HG02798 (cell line): ENCODE measurements around the gene PPCS.
A peak's percentile ranks its signal among the peaks of the same experiment; 100 is the strongest.

Experiments
- ATAC-seq: cut with Tn5 transposase; IDR thresholded peaks from one replicate; pipeline ENCODE4 v1.9.1; 2021; ENCODE audit warnings: mild to moderate bottlenecking; ENCODE audit not compliant: unreplicated experiment, poor library complexity

PPCS gene

DNA sequence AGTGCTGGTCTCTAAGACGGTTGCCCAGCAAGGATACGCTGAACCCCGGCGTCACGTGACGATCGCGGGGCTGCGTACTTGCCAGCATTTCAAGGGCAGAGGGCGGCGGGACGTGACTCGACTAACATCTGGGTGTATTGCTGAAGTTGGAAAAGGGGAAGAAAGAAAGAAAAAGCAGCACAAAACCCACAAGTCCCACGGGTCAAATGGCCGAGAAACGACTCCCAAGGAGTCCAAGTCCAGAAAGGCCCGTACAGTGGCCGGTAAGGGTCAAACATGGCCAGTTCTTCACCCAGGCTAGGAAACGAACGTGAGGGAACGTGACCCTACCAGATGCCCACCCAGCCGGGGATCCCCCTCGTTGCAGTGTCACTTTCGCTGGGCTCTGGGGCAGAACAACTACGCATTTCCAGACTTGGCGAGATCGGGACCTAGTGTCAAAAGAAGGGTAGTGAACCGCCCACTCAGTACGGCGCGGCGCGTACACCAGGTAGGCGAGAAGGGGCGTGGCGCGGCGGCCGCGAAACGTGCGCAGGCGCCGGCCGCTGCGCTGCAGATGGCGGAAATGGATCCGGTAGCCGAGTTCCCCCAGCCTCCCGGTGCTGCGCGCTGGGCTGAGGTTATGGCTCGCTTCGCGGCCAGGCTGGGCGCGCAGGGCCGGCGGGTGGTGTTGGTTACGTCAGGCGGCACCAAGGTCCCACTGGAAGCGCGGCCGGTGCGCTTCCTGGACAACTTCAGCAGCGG is at the start of gene PPCS, which contains the start of gene ZMYND12:
TSS of gene PPCS (plus strand) at position 534 of the 744 bp plus-strand sequence. CDS start at position 557, 23 bp downstream.
TSS of gene ZMYND12 (minus strand) at position 13 of the 744 bp plus-strand sequence. CDS start 25 bp downstream, outside the sequence.
- ATAC-seq = peak; percentile 85

DNA sequence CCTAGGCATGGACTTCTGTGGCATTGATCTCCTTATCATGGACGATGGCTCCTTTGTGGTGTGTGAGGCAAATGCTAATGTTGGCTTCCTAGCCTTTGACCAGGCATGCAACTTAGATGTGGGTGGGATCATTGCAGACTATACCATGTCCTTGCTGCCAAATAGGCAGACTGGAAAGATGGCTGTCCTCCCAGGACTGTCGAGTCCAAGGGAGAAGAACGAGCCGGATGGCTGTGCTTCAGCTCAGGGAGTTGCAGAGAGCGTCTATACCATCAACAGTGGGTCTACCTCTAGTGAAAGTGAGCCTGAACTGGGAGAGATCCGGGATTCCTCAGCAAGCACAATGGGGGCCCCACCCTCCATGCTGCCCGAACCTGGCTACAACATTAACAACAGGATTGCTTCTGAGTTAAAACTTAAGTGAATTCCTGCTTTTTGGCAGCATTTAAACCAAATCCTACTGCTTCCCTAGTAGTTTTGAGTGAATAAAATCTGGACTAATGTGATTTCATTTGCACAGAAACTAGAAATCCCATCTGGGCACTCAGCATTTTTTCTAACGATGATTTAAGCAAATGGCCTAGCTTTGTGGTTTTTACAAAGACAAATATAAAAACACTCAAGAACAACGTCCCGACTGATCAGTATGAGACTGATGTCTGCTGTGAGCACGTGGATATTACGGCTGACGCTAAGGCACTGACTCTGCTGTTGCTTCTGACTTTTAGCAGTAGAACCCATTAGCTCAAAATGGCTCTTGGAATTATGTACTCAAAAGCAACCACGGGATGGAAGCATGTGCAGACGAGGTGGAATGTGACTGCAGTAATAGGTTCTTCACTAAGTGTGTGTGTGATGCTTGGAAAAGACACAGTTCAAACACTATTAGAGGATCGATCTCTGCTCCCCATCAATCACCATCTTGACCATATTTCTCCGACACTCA is 41.5 kb upstream of the PPCS start:
- no peak for ATAC-seq

DNA sequence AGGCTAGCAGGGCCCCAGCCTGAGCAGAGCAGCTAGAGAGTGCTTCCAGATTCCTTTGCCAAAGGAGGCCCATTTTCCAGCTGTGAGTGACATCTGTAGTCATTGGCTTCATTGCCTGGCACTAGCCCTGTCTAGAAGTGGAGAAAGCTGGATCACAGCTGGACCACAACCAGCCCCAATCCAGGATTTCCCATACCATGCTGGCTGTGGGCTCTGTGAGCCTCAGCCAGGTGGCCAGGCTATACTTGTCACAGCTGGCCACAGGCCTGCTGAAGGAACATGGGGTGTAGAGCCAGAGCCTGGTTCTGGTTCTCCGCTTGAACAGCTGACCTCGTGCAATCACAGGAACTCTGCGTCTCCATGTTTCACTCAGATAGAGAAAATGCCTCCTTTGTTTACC is 39.2 kb upstream of the PPCS start:
- ATAC-seq = no peak

DNA sequence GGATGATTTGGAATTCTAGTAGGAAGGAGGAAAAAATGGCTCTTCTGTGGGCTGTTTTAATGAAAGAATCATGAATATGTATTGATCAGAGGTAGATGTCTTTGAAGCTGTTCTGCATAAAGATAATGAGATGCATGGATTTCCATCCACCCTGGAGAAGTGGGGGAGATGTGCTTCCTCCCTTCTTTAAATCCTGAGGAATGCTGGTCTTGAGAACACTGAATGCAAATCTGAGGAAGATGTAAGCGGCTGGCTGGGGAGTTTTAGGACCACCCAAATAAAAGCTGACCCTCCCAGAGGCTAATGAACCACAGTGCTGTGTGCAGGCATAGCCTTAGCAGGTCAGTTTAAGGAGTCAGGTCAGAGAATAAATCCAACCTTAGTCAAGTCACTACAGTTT is 37.8 kb upstream of the PPCS start:
- ATAC-seq = no peak

DNA sequence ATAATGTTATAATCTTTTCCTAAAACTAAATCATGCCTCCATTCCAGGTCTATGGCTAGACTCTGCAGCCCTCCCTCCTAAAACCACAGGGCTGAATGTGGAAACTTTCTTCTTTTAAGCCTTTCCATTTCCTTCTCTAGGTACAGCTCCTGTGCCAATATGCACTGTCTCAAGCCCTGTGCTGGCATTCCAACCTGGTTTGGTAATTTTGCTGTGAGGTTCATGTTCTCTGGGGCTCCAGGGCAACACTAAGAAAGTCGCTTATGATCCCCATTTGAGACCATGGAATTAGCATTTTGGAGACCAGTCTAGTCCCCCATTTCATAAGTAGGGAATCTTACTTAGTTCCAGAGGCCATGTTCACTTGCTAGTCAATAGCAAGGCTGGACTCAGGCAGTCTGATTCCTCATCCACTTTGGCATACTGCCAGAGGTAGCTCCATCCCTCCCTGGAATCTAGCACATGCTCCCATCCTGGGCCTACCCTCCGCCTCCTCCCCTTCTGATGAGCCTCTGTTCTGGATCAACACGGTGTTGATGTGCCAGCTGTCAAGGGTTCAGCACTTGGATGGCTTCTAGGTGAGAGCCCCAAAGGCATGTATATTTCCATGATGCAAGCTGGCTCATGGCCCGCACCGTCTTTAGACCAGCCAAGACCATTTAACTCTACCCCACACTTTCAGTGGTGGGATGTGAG is 37.1 kb upstream of the PPCS start:
- no peak for ATAC-seq

DNA sequence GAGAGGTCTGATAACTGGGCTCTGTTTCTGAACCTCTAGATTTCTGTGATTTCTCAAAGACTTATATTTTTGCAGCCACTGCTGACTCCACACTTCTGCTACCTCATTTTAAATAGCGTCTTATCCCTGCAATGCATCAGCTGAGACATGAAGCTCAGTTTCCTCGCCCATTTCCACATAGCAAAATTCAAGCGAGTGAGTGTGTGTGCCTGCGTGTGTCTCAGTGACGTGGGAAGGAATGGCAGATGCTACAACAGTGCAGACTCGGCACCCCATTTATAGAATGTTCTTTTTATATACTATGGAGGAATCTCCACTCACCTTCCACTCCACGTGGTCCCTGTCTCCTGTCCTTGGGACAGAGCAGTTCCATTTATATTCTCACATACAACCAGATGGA is 36.2 kb upstream of the PPCS start:
- no peak for ATAC-seq

DNA sequence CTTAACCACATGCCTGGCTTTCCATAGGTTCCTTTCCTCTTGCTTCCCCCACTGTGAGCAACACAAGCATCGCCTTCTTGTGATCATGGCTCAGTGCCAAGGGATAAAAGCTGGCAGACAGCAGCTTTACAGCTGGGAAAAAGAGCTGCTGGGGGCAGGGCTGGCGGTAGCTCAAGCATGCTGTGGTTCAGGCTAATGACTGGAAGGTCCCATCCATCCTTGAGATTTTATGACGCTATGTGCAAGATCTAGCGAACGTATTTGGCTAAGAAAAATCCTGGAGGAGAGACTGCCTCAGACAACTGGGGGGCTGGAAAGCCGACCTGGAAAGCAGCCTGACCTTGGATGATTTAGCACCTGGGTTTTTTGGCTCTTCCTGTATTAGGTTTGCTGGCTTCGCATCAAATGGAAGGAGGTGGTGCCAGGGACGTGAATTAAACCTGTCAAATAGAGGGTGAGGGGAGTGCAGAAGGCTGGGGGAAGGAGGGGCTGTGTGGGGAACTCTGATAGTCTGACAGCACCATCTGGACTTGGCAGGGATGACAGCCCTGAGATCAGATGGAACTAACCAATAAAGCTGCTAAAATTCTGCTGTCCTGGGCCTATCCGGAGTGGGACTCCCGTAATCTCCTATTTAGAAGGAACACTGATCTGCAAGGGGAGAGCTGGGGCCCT is 35.3 kb upstream of the PPCS start:
- no peak for ATAC-seq

DNA sequence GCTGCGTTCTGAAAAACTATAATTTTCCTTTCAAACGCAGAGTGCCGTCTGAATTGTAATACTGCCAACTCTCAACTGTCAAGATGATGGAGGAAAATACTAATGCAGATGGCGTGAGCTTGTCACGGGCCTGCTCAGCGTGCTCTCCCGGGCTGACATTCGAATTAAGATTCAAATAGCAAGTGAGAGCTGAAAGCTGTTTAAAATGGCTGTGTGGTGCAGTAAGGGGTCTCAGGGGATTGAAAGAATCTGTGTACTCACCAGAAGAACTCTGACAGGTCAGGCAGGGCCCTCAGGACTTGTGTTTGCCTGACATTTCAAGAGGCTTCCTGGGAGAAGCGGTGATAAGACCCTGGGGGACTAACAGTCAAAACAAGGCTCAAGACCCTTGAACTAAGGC is 33.6 kb upstream of the PPCS start:
- ATAC-seq = no peak

DNA sequence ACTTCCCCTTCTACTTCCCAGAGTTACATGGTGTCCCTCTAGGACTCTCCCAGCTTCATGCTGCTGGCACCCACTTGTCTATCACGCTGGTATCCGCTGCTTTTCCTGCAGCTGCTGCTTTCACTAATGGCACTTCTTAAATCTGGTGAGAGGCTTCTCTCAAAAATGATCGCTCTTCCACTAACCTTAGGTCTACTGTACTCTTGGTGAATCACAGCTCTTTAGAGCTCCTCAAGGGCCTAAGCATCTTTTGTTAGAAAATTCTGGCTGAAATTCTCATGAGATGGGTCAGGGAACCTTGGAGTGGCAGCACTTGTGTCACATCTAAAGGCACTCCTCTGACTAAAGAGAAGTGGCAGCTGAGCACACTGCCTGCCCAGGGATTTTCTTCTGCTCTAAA is 32.7 kb upstream of the PPCS start:
- ATAC-seq = no peak

DNA sequence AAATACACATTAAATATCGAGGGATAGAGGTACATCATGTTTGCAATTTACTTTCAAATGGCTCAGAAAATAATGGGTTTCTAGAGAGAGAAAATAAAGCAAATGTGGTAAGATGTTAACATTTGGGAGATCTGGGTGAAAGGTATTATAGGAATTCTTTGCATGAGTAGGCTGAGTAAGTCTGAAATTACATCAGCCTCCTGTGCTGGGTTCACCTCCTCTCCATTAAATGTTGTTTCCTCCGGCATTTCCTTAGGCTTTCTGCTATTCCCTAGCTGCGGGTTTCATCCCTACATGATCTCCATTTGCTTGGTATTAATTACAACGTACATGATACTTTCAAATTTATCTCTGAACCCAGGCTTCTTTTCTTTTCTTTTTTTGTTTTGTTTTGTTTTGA is 32.1 kb upstream of the PPCS start:
- no peak for ATAC-seq

DNA sequence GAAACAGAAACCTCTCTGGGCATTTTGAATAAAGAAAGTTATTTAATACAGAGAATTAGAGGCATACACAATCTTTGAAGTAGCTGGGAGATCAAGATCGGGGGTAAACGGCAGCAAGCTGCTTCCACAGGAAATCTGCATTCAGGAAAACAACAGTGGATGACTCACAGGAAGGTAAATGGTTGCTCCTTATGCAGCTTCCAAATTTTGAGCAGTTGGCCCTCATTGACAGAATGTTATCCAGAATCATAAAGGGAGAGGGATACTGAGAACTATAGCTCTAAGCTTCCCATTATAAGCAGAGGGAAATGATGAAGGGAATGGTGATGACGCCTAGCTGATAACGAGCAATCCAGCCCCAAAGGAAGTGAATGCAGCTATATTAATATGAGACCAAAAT is 29.1 kb upstream of the PPCS start:
- ATAC-seq = no peak

DNA sequence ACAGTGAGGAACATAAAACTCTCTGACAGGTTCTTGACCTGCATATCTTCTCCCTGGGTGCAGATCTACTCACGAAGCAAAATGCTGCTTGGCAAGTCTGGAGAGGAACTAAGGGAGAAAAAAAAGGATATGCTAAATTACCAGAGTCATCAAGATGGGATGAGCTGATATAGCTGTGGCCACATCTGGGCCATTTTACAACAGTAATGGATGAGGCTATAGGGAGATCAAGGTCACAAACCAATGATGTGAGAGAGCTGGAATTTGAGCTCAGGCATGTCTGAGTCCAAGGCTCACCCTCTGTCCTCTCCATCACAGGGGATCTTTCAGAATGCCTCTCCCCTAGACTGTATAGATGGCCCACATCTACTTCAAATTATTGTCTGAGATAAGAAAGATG is 26.7 kb upstream of the PPCS start:
- ATAC-seq = no peak

DNA sequence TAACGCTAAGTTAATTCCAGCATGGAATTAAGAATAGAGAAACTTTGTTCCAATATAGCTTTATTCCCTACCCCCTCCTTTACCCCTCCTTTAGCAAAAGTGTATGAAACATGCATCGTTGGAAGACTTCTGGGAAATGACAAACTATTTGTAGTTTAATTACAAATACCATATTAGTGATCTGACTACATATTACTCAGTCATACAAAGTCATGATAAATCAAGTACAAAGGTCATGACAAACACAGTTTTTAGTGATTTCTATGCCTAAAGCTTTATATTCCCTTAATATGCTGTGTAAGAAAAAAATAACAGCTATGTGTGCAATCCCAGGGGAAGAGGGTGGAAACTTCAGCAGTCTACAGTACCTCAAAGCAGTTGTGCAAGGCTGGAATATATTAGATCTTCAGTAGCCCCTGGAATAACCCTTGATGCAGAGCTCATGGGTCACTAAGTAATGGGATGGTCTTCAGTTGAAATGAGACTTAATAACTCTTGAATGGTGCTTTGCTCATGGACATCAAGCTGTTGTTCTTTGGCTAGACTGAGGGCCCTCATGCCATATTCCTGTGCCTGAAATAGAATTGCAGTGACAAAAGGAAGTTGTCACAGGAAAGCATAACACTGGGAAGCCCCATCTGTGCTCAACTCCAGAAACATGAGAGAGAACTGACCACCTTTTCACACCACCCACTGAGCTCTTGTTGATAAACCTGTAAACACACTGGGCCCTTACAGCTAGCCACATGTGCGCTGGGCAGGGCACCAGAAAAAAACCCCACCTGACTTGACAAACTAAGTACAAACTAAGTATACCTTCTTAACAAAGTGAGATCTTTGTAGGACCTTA is 25.8 kb upstream of the PPCS start:
- no peak for ATAC-seq

DNA sequence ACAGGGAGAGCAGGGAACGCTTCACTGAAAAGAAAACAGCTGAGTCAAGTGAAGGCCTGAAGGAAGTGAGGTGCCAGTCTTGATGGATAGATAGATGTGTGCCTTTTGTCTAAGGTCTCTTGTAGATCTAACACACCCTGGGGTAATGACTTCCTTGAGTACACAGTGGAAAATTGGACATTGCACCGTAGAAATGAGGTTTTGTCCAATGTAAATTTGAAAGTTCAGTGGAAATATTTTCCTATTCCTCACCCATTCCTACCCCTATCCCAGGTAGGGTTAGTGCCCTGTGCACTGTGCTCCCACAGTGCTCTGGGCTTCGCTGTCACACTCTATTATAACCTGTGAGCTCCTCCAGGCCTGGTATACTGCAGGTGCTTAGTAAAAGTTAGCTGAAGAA is 24.8 kb upstream of the PPCS start:
- no peak for ATAC-seq

DNA sequence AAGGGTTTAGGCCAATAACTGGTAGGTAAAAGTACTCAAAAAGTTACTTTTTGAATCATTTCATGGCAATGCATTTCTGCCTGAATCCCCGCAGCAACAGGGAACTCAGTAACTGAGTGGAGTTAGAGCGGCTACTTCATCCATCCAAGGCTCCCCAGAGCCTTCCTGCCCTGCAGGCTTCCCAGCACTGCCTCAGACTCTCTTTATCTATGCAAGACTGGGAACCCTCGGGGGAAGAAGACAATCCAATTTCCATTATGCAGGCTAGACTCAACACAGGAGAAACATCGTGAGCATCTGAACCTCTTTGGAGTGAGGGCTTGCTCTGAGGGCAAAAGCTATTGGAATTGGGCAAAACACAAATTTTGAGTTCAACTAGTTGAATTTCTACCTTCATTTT is 23.6 kb upstream of the PPCS start:
- ATAC-seq = no peak

DNA sequence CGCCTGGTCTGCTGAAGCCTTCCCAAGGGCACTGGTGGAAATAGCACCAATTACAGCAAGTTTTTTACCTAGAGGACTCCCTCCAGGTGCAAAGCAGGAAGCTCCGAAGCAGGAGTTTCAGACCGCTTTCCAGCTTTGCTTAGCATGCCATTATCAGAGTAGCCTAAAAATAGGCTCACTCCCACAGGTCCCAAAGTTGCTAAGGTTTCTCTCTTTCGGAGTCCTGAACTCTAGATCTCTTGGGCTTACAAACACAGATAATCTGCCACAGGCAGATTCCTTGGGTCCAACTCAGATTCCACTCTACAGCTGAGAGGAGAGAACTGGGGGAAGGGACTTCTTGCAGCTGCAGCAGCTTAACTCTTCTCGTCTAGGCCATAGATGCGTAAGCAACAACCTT is 23.0 kb upstream of the PPCS start:
- no peak for ATAC-seq

DNA sequence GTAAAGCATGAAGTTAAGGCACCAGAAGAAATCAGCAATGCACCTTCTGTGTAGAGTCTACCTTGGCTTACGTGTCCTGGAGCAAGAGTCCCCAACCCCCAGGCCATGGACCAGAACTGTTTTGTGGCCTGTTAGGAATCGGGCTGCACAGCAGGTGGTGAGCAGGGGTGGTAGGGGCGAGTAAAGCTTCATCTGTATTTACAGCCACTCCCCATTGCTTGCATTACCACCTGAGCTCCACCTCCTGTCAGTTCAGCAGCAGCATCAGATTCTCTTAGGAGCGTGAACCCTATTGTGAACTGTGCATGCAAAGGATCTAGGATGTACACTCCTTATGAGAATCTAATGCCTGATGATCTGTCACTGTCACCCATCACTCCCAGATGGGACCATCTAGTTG is 22.0 kb upstream of the PPCS start:
- ATAC-seq = no peak

DNA sequence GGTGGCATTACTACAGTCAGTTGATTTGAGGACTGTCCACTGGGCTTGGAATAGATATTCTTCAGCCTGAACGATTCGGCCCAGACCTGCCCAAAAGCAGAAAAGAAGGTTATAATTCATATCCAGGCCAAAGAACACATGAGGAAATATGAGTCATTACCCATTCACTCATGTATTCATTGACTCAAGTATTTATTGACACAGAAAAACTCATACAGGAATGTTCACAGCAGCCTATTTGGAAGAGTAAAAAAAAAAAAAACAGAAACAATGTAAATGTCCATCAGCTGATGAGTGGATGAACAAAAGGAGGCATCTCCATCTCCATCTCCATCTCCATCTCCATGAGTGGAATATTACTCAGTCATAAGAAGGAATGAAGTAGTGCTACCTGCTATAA is 16.4 kb upstream of the PPCS start:
- no peak for ATAC-seq

DNA sequence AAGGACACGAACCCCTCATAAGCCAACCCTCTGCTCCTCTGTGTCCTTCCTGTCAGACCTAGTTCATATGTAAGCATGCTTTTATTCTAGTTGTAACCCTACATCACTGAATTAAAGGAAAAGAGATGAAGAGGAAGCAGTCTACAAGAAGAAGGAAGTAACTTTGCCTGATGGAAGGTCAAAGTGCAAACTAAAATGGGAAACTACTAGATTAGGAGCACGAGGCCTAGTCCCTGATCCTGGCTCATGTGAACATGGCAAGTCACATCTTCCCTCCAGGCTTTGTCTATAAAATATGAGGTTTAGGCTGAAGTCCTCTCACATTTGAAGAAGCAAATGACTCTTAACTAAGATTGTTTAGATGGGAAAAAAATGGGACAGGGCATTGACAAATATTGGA is 13.7 kb upstream of the PPCS start:
- ATAC-seq = no peak
